Karpas-422 (cell line): ENCODE measurements around the gene KLF11. TPM values are rescaled to one million over a fixed set of nuclear protein-coding genes. Genes with fewer than 3 reads are reported as not detected.
"Not testable (repeated sequence)": the region's sequence is repeated elsewhere in the genome, so short reads cannot be mapped to it uniquely, and the experiment has no call there.

Experiments used
- DNase-seq: peaks from one replicate; pipeline ENCODE4 v3.0.0-alpha.2; 2015
- H2AFZ ChIP-seq: fragments of 200-600 bp; sonication (generic); 2 replicates; pipeline ENCODE4 v1.6.1; 2014; ENCODE audit warnings: antibody characterized with exemption, low read length, mixed read lengths
- H3K27ac ChIP-seq: fragments of 200-600 bp; sonication (generic); 2 replicates; pipeline ENCODE4 v1.5.1; 2014; ENCODE audit warnings: mild to moderate bottlenecking, low read length, moderate library complexity
- H3K27me3 ChIP-seq: fragments of 200-600 bp; sonication (generic); 2 replicates; pipeline ENCODE4 v1.6.1; 2014; ENCODE audit warnings: low read length, mixed read lengths
- H3K36me3 ChIP-seq: fragments of 200-600 bp; sonication (generic); 2 replicates; pipeline ENCODE4 v1.6.1; 2014; ENCODE audit warnings: low read length, mixed read lengths; ENCODE audit not compliant: insufficient read depth
- H3K4me1 ChIP-seq: fragments of 200-600 bp; sonication (generic); 2 replicates; pipeline ENCODE4 v1.6.1; 2014; ENCODE audit warnings: mild to moderate bottlenecking, low read length, mixed read lengths
- H3K4me2 ChIP-seq: fragments of 200-600 bp; sonication (generic); 2 replicates; pipeline ENCODE4 v1.6.1; 2014; ENCODE audit warnings: low read length, low read depth, mild to moderate bottlenecking; ENCODE audit not compliant: poor library complexity, severe bottlenecking
- H3K4me3 ChIP-seq: fragments of 200-600 bp; sonication (generic); 2 replicates; pipeline ENCODE4 v1.5.1; 2014; ENCODE audit warnings: mild to moderate bottlenecking, antibody characterized with exemption, low read length, mixed read lengths
- H3K79me2 ChIP-seq: fragments of 200-600 bp; sonication (generic); 2 replicates; pipeline ENCODE4 v1.6.1; 2014; ENCODE audit warnings: mild to moderate bottlenecking, low read length, mixed read lengths
- H3K9ac ChIP-seq: fragments of 200-600 bp; sonication (generic); 2 replicates; pipeline ENCODE4 v1.6.0; 2014; ENCODE audit warnings: low read length
- H3K9me2 ChIP-seq: fragments of 200-600 bp; sonication (generic), shearing (Covaris generic); replicated peaks from 2 replicates; pipeline ENCODE4 v1.6.0; 2014; ENCODE audit warnings: mild to moderate bottlenecking, low read length, moderate library complexity; ENCODE audit not compliant: insufficient read depth
- H3K9me3 ChIP-seq: fragments of 300-700, 200-600 bp; sonication (generic); 2 replicates; pipeline ENCODE4 v1.6.1; 2014; ENCODE audit warnings: low read length, mixed read lengths
- H4K20me1 ChIP-seq: fragments of 200-600 bp; sonication (generic); 2 replicates; pipeline ENCODE4 v1.6.1; 2014; ENCODE audit warnings: mild to moderate bottlenecking, antibody characterized with exemption, low read length, low read depth; ENCODE audit not compliant: insufficient read depth
- total RNA-seq: library from RNA; depleted of rRNA; stranded (reverse); fragments of >200 nt; shearing (Covaris generic); gene quantifications from 2 replicates; pipeline ENCODE4 v1.2.3, GENCODE V29; 2014; ENCODE audit warnings: low replicate concordance

Gene KLF11
- total RNA-seq, 1 experiment from 2014 or later = not detected

GRCh38 chr2:10027660-10028330 lies 15.6 kb upstream of the KLF11 start:
- H3K27ac ChIP-seq = no peak overlapping the region
- no peaks in the 10 kb centered on the region for H3K9me3 ChIP-seq
- H3K9ac ChIP-seq = no peak overlapping the region
- no peak for DNase-seq
- no peaks in the 10 kb centered on the region for H4K20me1 ChIP-seq
- H3K9me2 ChIP-seq = no peaks in the 10 kb centered on the region
- no peak overlapping the region for H2AFZ ChIP-seq
- H3K4me2 ChIP-seq = no peak overlapping the region
- no peaks in the 10 kb centered on the region for H3K4me1 ChIP-seq
- H3K27me3 ChIP-seq = no peaks in the 10 kb centered on the region
- no peak overlapping the region for H3K4me3 ChIP-seq
- no peaks in the 10 kb centered on the region for H3K79me2 ChIP-seq
- no peaks in the 10 kb centered on the region for H3K36me3 ChIP-seq

DNA sequence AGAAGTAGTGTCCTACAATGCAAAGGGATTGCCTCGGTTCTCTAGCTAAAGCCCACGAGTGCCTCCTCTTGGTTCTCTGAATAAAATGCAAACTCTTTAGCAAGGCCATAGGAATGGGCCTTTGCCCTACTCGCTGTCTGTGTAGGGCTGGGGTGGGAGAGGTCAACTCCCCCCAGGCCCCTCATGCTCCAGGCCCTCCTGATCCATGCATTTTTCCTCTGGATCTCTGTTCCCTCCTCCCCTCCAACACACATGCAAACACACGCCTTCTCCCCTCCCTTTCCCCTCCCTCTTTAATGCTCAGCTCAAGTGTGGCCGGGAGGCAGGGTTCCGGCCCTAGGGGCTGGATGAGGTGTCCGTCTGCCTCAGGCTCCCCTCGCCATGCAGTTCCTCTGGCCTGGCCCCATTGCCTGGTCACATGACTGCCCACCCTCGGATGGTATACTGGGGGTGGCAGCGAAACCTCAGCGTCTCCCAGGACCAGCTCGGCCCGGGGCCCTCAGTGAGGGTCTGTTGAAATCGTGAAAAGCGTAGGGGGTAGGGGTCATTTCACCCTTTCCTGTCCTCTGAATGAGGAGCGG lies 14.9 kb upstream of the KLF11 start:
- no peak overlapping the region for H3K4me2 ChIP-seq

GRCh38 chr2:10028988-10029874 lies 14.1 kb upstream of the KLF11 start:
- Histone ChIP-seq H3K9ac (no peak overlapping the region), H3K9me3 (no peaks in the 10 kb centered on the region), H3K79me2 (no peaks in the 10 kb centered on the region), H2AFZ (no peak overlapping the region), H3K36me3 (no peaks in the 10 kb centered on the region), H3K9me2 (no peaks in the 10 kb centered on the region), H3K27me3 (no peaks in the 10 kb centered on the region), H4K20me1 (no peaks in the 10 kb centered on the region), H3K4me3 (no peak overlapping the region), H3K4me2 (no peak overlapping the region), H3K4me1 (no peaks in the 10 kb centered on the region), H3K27ac (no peak overlapping the region)
- DNase-seq = no peak

More for the DNA sequence above, 14.9 kb upstream of the KLF11 start:
- H3K4me1 ChIP-seq = no peaks in the 10 kb centered on the region
- peak; percentile 67 for DNase-seq
- H3K9ac ChIP-seq = no peak overlapping the region
- no peak overlapping the region for H3K4me3 ChIP-seq
- no peak overlapping the region for H3K27ac ChIP-seq
- H3K79me2 ChIP-seq = no peaks in the 10 kb centered on the region
- H3K27me3 ChIP-seq = no peaks in the 10 kb centered on the region
- no peaks in the 10 kb centered on the region for H4K20me1 ChIP-seq
- no peak overlapping the region for H2AFZ ChIP-seq
- no peaks in the 10 kb centered on the region for H3K9me3 ChIP-seq
- H3K36me3 ChIP-seq = no peaks in the 10 kb centered on the region
- no peaks in the 10 kb centered on the region for H3K9me2 ChIP-seq

DNA sequence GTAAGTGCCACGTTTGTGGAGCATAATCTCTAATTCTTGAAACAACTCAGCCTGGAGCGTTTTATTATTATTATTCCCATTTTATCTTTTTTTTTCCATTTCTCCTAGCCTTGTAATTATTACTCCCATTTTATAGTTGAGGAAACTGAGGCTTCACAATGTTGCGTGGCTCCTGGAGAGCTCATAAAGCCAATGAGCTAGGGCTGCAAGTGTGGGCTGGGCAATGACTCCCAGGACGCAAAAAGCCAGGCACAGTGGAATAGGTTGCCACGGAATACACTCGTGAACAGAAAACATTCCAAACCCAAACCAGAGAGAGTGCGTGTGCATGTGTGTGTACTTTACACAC lies 13.5 kb upstream of the KLF11 start:
- Histone ChIP-seq H3K4me3 (no peak overlapping the region), H3K36me3 (no peaks in the 10 kb centered on the region), H3K79me2 (no peaks in the 10 kb centered on the region), H3K9ac (no peak overlapping the region), H2AFZ (no peak overlapping the region), H4K20me1 (no peaks in the 10 kb centered on the region), H3K9me2 (no peaks in the 10 kb centered on the region), H3K27me3 (no peaks in the 10 kb centered on the region), H3K27ac (no peak overlapping the region), H3K4me2 (no peak overlapping the region), H3K4me1 (no peaks in the 10 kb centered on the region), H3K9me3 (no peaks in the 10 kb centered on the region)
- DNase-seq = no peak

DNA sequence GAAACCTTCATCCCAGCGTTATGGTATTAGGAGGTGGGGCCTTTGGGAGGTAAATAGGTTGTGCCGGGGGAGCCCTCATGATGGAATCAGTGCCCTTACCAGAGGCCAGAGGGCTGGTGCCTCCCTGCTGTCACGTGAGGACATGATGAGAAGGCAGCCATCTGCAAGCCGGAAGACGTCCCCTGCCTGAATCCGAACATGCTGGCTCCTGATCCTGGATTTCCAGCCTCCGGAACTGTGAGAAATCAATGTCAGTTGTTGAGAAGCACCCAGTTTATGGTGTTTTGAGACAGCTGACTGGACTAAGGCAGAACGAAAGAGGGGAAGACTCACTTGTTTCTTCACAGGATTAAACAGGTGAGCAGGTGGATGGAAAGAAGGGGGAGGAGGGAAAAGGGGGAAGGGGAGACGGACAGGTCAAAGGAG lies 13.0 kb upstream of the KLF11 start:
- Histone ChIP-seq H3K27me3 (no peaks in the 10 kb centered on the region), H3K4me1 (no peaks in the 10 kb centered on the region), H3K9ac (no peak overlapping the region), H3K9me3 (no peaks in the 10 kb centered on the region), H3K4me2 (no peak overlapping the region), H3K79me2 (no peaks in the 10 kb centered on the region), H3K9me2 (no peaks in the 10 kb centered on the region), H3K4me3 (no peak overlapping the region), H3K36me3 (no peaks in the 10 kb centered on the region), H4K20me1 (no peaks in the 10 kb centered on the region), H2AFZ (no peak overlapping the region), H3K27ac (no peak overlapping the region)
- no peak for DNase-seq

- H3K4me2 ChIP-seq, H3K9me3 ChIP-seq, DNase-seq, H3K27me3 ChIP-seq, H3K79me2 ChIP-seq, H3K4me1 ChIP-seq, H3K4me3 ChIP-seq, H3K27ac ChIP-seq, H3K9ac ChIP-seq, H3K9me2 ChIP-seq, H3K36me3 ChIP-seq, H4K20me1 ChIP-seq, H2AFZ ChIP-seq: not testable (repeated sequence)
Observed at GRCh38 chr2:10030798-10031197, 12.6 kb upstream of the KLF11 start.

GRCh38 chr2:10031886-10032745 lies 11.2 kb upstream of the KLF11 start:
- Histone ChIP-seq H4K20me1 (no peaks in the 10 kb centered on the region), H3K36me3 (no peaks in the 10 kb centered on the region), H3K27ac (no peak overlapping the region), H3K79me2 (no peaks in the 10 kb centered on the region), H3K4me1 (no peaks in the 10 kb centered on the region), H2AFZ (no peak overlapping the region), H3K9ac (no peak overlapping the region), H3K27me3 (no peaks in the 10 kb centered on the region), H3K4me2 (no peak overlapping the region), H3K9me2 (no peaks in the 10 kb centered on the region), H3K9me3 (no peaks in the 10 kb centered on the region), H3K4me3 (no peak overlapping the region)
- no peak for DNase-seq

DNA sequence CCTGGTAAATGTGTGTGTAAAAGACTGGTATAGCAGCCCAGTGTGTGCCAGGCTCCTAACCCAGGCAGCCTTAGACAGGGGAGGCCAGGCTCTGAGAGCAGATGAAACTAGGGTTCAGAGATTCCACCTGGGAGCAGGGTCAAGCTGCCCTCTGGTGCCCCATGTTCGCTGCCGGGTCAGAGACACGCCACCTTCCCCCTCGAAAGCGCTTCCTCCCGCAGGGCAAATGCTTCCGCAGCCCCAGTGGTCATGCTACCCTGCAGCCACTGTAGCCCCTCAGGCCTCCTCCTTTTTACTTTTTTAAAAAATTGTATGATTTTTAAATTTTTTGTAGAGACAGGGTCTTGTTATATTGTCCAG lies 10.6 kb upstream of the KLF11 start:
- Histone ChIP-seq H3K4me1 (no peaks in the 10 kb centered on the region), H3K9ac (no peak overlapping the region), H3K79me2 (no peaks in the 10 kb centered on the region), H4K20me1 (no peaks in the 10 kb centered on the region), H3K27ac (no peak overlapping the region), H3K9me3 (no peaks in the 10 kb centered on the region), H3K4me3 (no peak overlapping the region), H3K4me2 (no peak overlapping the region), H3K36me3 (no peaks in the 10 kb centered on the region), H3K27me3 (no peaks in the 10 kb centered on the region), H3K9me2 (no peaks in the 10 kb centered on the region), H2AFZ (no peak overlapping the region)
- DNase-seq = no peak
